DOHH2 (cell line): ENCODE data around the gene URB2.
A peak's percentile ranks its signal among the peaks of the same experiment; 100 is the strongest.

Experiments used
- H3F3A ChIP-seq: fragments of 200-600 bp; sonication (generic), shearing (Covaris generic); 2 replicates; pipeline ENCODE4 v1.6.0; 2016; ENCODE audit warnings: antibody characterized with exemption, mild to moderate bottlenecking; ENCODE audit not compliant: control insufficient read depth, insufficient read depth
- H3K27ac ChIP-seq: fragments of 200-600 bp; sonication (generic); 2 replicates; pipeline ENCODE4 v1.5.1; 2014; ENCODE audit warnings: low read depth, mild to moderate bottlenecking, low read length, moderate library complexity
- H3K27me3 ChIP-seq: fragments of 200-600 bp; sonication (generic); 2 replicates; pipeline ENCODE4 v1.6.1; 2014; ENCODE audit warnings: mild to moderate bottlenecking, low read length, mixed read lengths; ENCODE audit not compliant: control insufficient read depth
- H3K36me3 ChIP-seq: fragments of 200-600 bp; sonication (generic); 2 replicates; pipeline ENCODE4 v1.6.1; 2014; ENCODE audit warnings: mild to moderate bottlenecking, low read length, moderate library complexity, mixed read lengths; ENCODE audit not compliant: control insufficient read depth
- H3K4me1 ChIP-seq: fragments of 200-600 bp; sonication (generic); 2 replicates; pipeline ENCODE4 v1.6.1; 2014; ENCODE audit warnings: mild to moderate bottlenecking, low read length, mixed read lengths; ENCODE audit not compliant: control insufficient read depth
- H3K4me2 ChIP-seq: fragments of 200-600 bp; sonication (generic); 2 replicates; pipeline ENCODE4 v1.6.0; 2014; ENCODE audit warnings: mild to moderate bottlenecking, low read length, moderate library complexity
- H3K4me3 ChIP-seq: fragments of 200-600 bp; sonication (generic); 2 replicates; pipeline ENCODE4 v1.5.1; 2014; ENCODE audit warnings: mild to moderate bottlenecking, low read length, mixed read lengths
- H3K79me2 ChIP-seq: fragments of 200-600 bp; sonication (generic); 2 replicates; pipeline ENCODE4 v1.6.1; 2014; ENCODE audit warnings: mild to moderate bottlenecking, low read length, mixed read lengths; ENCODE audit not compliant: control insufficient read depth
- H3K9me2 ChIP-seq: fragments of 200-600 bp; sonication (generic); replicated peaks from 2 replicates; pipeline ENCODE4 v1.6.1; 2014; ENCODE audit warnings: mild to moderate bottlenecking, low read length, mixed read lengths; ENCODE audit not compliant: control insufficient read depth
- H3K9me3 ChIP-seq: fragments of 200-600 bp; sonication (generic); 2 replicates; pipeline ENCODE4 v1.6.1; 2014; ENCODE audit warnings: antibody characterized with exemption, low read length, mixed read lengths; ENCODE audit not compliant: control insufficient read depth, insufficient read depth
- H4K20me1 ChIP-seq: fragments of 200-600 bp; sonication (generic); 2 replicates; pipeline ENCODE4 v1.6.0; 2014; ENCODE audit warnings: low read depth, mild to moderate bottlenecking, antibody characterized with exemption, low read length, moderate library complexity; ENCODE audit not compliant: control insufficient read depth, insufficient read depth
- CTCF ChIP-seq: fragments of 200-600 bp; sonication (generic); IDR thresholded peaks from one replicate; pipeline ENCODE4 v1.5.1; 2014; ENCODE audit warnings: antibody characterized with exemption, mild to moderate bottlenecking, low read depth, low read length; ENCODE audit not compliant: poor library complexity, severe bottlenecking
- EZH2phosphoT487 ChIP-seq: fragments of 200-600 bp; sonication (generic); IDR thresholded peaks from 2 replicates; pipeline ENCODE4 v1.6.1; 2017; ENCODE audit warnings: borderline replicate concordance, mild to moderate bottlenecking, antibody characterized with exemption, low read length, moderate library complexity, mixed read lengths

URB2 gene

GRCh38 chr1:229623838-229624237 lies 2.2 kb upstream of the URB2 start:
- Histone ChIP-seq H3K4me2 (peak overlapping the region; percentile 92), H3K9me2 (no peaks in the 10 kb centered on the region), H4K20me1 (peaks cover 4% of the 10 kb centered on the region; the same call in 1 of the 2 replicates), H3K27ac (no peak overlapping the region), H3K79me2 (peaks cover 94% of the 10 kb centered on the region), H3K4me1 (peaks cover 25% of the 10 kb centered on the region), H3F3A (no peaks in the 10 kb centered on the region), H3K4me3 (peak overlapping the region; percentile 85), H3K27me3 (no peaks in the 10 kb centered on the region), H3K36me3 (peaks cover 26% of the 10 kb centered on the region), H3K9me3 (no peaks in the 10 kb centered on the region)
- TF ChIP-seq CTCF = no peak
- no peak for TF ChIP-seq EZH2phosphoT487

- peak overlapping the region; percentile 20; the same call in 1 of the 2 replicates for H3K27ac ChIP-seq
- peak overlapping the region; percentile 92 for H3K4me2 ChIP-seq
- no peaks in the 10 kb centered on the region for H3F3A ChIP-seq
- TF ChIP-seq CTCF (no peak), EZH2phosphoT487 (no peak)
- H3K9me3 ChIP-seq = no peaks in the 10 kb centered on the region
- peaks cover 4% of the 10 kb centered on the region; the same call in 1 of the 2 replicates for H4K20me1 ChIP-seq
- H3K79me2 ChIP-seq = peaks cover 94% of the 10 kb centered on the region
- peak overlapping the region; percentile 85 for H3K4me3 ChIP-seq
- no peaks in the 10 kb centered on the region for H3K27me3 ChIP-seq
- H3K9me2 ChIP-seq = no peaks in the 10 kb centered on the region
- H3K4me1 ChIP-seq = peaks cover 25% of the 10 kb centered on the region
- peaks cover 34% of the 10 kb centered on the region for H3K36me3 ChIP-seq
Observed at GRCh38 chr1:229624521-229625070, 1.5 kb upstream of the URB2 start.

GRCh38 chr1:229625071-229625914 lies 754 bp upstream of the URB2 start:
- Histone ChIP-seq H3K36me3 (peaks cover 41% of the 10 kb centered on the region), H3K27ac (peak overlapping the region; percentile 20), H3K4me2 (peak overlapping the region; percentile 92), H3K4me3 (peak overlapping the region; percentile 93), H3K79me2 (peaks cover 94% of the 10 kb centered on the region), H3K9me2 (no peaks in the 10 kb centered on the region), H3K9me3 (no peaks in the 10 kb centered on the region), H3K27me3 (no peaks in the 10 kb centered on the region), H3K4me1 (peaks cover 25% of the 10 kb centered on the region), H3F3A (no peaks in the 10 kb centered on the region), H4K20me1 (peaks cover 4% of the 10 kb centered on the region; the same call in 1 of the 2 replicates)
- no peak for TF ChIP-seq EZH2phosphoT487
- TF ChIP-seq CTCF = no peak
